GM23338 (cell line): ENCODE data around the gene CCDC6. TPM values are rescaled to one million over a fixed set of nuclear protein-coding genes. Genes with fewer than 3 reads are reported as not detected.
A peak's percentile ranks its signal among the peaks of the same experiment; 100 is the strongest.

Source experiments
- ATAC-seq: fragments of 200-7000 bp; cut with Tn5 transposase; 3 replicates; pipeline ENCODE4 v1.9.1; 2020
- DNase-seq: peaks from one replicate; pipeline ENCODE4 v3.0.0-alpha.2; 2015; ENCODE audit warnings: low spot score
- H2AFZ ChIP-seq: fragments of 200-600 bp; sonication (generic); 2 replicates; pipeline ENCODE4 v1.8.0; 2016; ENCODE audit warnings: antibody characterized with exemption, mild to moderate bottlenecking, moderate library complexity
- H3F3A ChIP-seq: fragments of 200-600 bp; sonication (generic); replicated peaks from 2 replicates; pipeline ENCODE4 v1.8.0; 2017; ENCODE audit warnings: antibody characterized with exemption, mixed run types, low read depth
- H3K27ac ChIP-seq: fragments of 200-600 bp; sonication (generic); 2 replicates; pipeline ENCODE4 v1.6.1; 2016; ENCODE audit warnings: low read depth
- H3K27me3 ChIP-seq: fragments of 200-600 bp; sonication (generic); 2 replicates; pipeline ENCODE4 v1.8.0; 2016; ENCODE audit warnings: mild to moderate bottlenecking, mixed run types, moderate library complexity; ENCODE audit not compliant: insufficient read depth
- H3K36me3 ChIP-seq: fragments of 200-600 bp; sonication (generic); 2 replicates; pipeline ENCODE4 v1.8.0; 2016; ENCODE audit warnings: mild to moderate bottlenecking; ENCODE audit not compliant: insufficient read depth
- H3K4me1 ChIP-seq: fragments of 200-600 bp; sonication (generic); 2 replicates; pipeline ENCODE4 v1.8.0; 2016; ENCODE audit warnings: mild to moderate bottlenecking, moderate library complexity; ENCODE audit not compliant: insufficient read depth
- H3K4me2 ChIP-seq: fragments of 200-600 bp; sonication (generic); 2 replicates; pipeline ENCODE4 v1.7.1; 2017; ENCODE audit warnings: mixed run types
- H3K4me3 ChIP-seq: fragments of 200-600 bp; sonication (generic); 2 replicates; pipeline ENCODE4 v1.6.1; 2016; ENCODE audit warnings: mixed run types
- H3K79me2 ChIP-seq: fragments of 200-600 bp; sonication (generic); replicated peaks from 2 replicates; pipeline ENCODE4 v1.8.0; 2017; ENCODE audit warnings: mild to moderate bottlenecking; ENCODE audit not compliant: insufficient read depth
- H3K9me2 ChIP-seq: fragments of 200-600 bp; sonication (generic); 2 replicates; pipeline ENCODE4 v1.8.0; 2017; ENCODE audit not compliant: insufficient read depth
- H4K20me1 ChIP-seq: fragments of 200-600 bp; sonication (generic); replicated peaks from 2 replicates; pipeline ENCODE4 v1.8.0; 2017; ENCODE audit warnings: mild to moderate bottlenecking; ENCODE audit not compliant: insufficient read depth
- H3K27ac Mint-ChIP-seq: 2 replicates; pipeline ENCODE4 v1.8.0; 2020; ENCODE audit warnings: inconsistent platforms, mild to moderate bottlenecking, moderate library complexity, mixed read lengths
- H3K27me3 Mint-ChIP-seq: 3 replicates; pipeline ENCODE4 v1.8.0; 2022; ENCODE audit warnings: low read depth, mild to moderate bottlenecking, moderate library complexity, mixed read lengths, inconsistent platforms; ENCODE audit not compliant: insufficient read depth, poor library complexity
- H3K36me3 Mint-ChIP-seq: 3 replicates; pipeline ENCODE4 v1.8.0; 2021; ENCODE audit warnings: low read depth, mild to moderate bottlenecking, inconsistent platforms, moderate library complexity, mixed read lengths
- H3K4me1 Mint-ChIP-seq: 3 replicates; pipeline ENCODE4 v1.8.0; 2020; ENCODE audit warnings: mild to moderate bottlenecking, inconsistent platforms, mixed read lengths
- H3K4me3 Mint-ChIP-seq: 3 replicates; pipeline ENCODE4 v1.8.0; 2021; ENCODE audit warnings: moderate library complexity, mild to moderate bottlenecking, inconsistent platforms, mixed read lengths
- H3K9me3 Mint-ChIP-seq: 3 replicates; pipeline ENCODE4 v1.8.0; 2020; ENCODE audit warnings: moderate library complexity, mild to moderate bottlenecking, inconsistent platforms, mixed read lengths
- CREB1 ChIP-seq: fragments of 250-450 bp; sonication (Bioruptor Pico); IDR thresholded peaks from 2 replicates; pipeline ENCODE4 v1.5.0; 2020; ENCODE audit warnings: low read depth, mild to moderate bottlenecking, moderate library complexity
- CTCF ChIP-seq, 2 experiments: fragments of 200-600 bp in 1 of 2; sonication (generic) in 1 of 2; conservative IDR thresholded peaks; 2 replicates each; pipeline versions ENCODE4 v1.5.1 to v1.6.1; 2016 to 2017; ENCODE audit warnings: antibody characterized with exemption in 2 of 2, low read depth in 2 of 2, mild to moderate bottlenecking in 2 of 2, moderate library complexity in 1 of 2
- ETS1 ChIP-seq: IDR thresholded peaks from 2 replicates; pipeline ENCODE4 v1.6.1; 2016; ENCODE audit warnings: antibody characterized with exemption
- EZH2 ChIP-seq: fragments of 200-600 bp; sonication (generic); IDR thresholded peaks from one replicate; pipeline ENCODE4 v1.8.0; 2017; ENCODE audit warnings: antibody characterized with exemption, mild to moderate bottlenecking, low read depth; ENCODE audit not compliant: unreplicated experiment
- EZH2phosphoT487 ChIP-seq: fragments of 200-600 bp; sonication (generic); IDR thresholded peaks from one replicate; pipeline ENCODE4 v1.8.1; 2018; ENCODE audit warnings: antibody characterized with exemption; ENCODE audit not compliant: unreplicated experiment
- JUNB ChIP-seq: IDR thresholded peaks from one replicate; pipeline ENCODE4 v1.6.1; 2016; ENCODE audit warnings: antibody characterized with exemption; ENCODE audit not compliant: unreplicated experiment
- NANOG ChIP-seq: IDR thresholded peaks from 2 replicates; pipeline ENCODE4 v1.6.1; 2016; ENCODE audit warnings: antibody characterized with exemption, borderline replicate concordance
- POLR2AphosphoS5 ChIP-seq: IDR thresholded peaks from 2 replicates; pipeline ENCODE4 v1.6.1; 2016; ENCODE audit warnings: antibody characterized with exemption, low read depth
- REST ChIP-seq: IDR thresholded peaks from one replicate; pipeline ENCODE4 v1.6.1; 2018; ENCODE audit warnings: antibody characterized with exemption; ENCODE audit not compliant: unreplicated experiment
- STAT1 ChIP-seq: IDR thresholded peaks from one replicate; pipeline ENCODE4 v1.6.1; 2016; ENCODE audit warnings: antibody characterized with exemption; ENCODE audit not compliant: unreplicated experiment
- ZNF114 ChIP-seq: fragments of 250-450 bp; sonication (Bioruptor Pico); IDR thresholded peaks from 2 replicates; pipeline ENCODE4 v1.5.0; 2020; ENCODE audit warnings: mild to moderate bottlenecking, moderate library complexity
- ZNF331 ChIP-seq: fragments of 250-450 bp; sonication (Bioruptor Pico); IDR thresholded peaks from 2 replicates; pipeline ENCODE4 v1.5.0; 2020; ENCODE audit warnings: low read depth, mild to moderate bottlenecking, moderate library complexity
- ZNF462 ChIP-seq: fragments of 250-450 bp; sonication (Bioruptor Pico); IDR thresholded peaks from 2 replicates; pipeline ENCODE4 v1.5.0; 2020; ENCODE audit warnings: mild to moderate bottlenecking, moderate library complexity
- polyA plus RNA-seq: library from polyadenylated mRNA; unstranded; fragments of >200 nt; fragmentation: Nextera tagmentation; extraction: Ambion mirVana; gene quantifications from 2 replicates; pipeline ENCODE4 v1.2.1, GENCODE V29; 2016
- total RNA-seq: library from RNA; depleted of rRNA; stranded (reverse); fragments of >200 nt; shearing (Covaris generic); gene quantifications from 2 replicates; pipeline ENCODE4 v1.2.3, GENCODE V29; 2014

Gene CCDC6
- total and polyA plus RNA-seq, 2 experiments from 2014 or later: 32.5 to 66.9 TPM

- Histone ChIP-seq H3K4me1 (peaks cover 42% of the 10 kb centered on the region), H3K9me2 (no peaks in the 10 kb centered on the region), H2AFZ (no peak overlapping the region), H3K36me3 (no peaks in the 10 kb centered on the region; the same call in 1 of the 2 replicates), H3K27me3 (no peaks in the 10 kb centered on the region), H3K4me2 (peak overlapping the region; percentile 62), H3K79me2 (peaks cover 72% of the 10 kb centered on the region), H3F3A (no peaks in the 10 kb centered on the region), H3K27ac (no peak overlapping the region), H3K4me3 (peak overlapping the region; percentile 77), H4K20me1 (peaks cover 55% of the 10 kb centered on the region)
- DNase-seq (no peak), ATAC-seq (no peak)
- peaks cover 2% of the 10 kb centered on the region for H3K27me3 Mint-ChIP-seq
- peaks cover 70% of the 10 kb centered on the region for H3K4me1 Mint-ChIP-seq
- TF ChIP-seq JUNB (no peak), ETS1 (no peak), EZH2phosphoT487 (no peak), CTCF (conservative IDR thresholded peaks at IDR 0.05; ENCODE audit: low read depth in 2 of 2) (no peak), REST (no peak), STAT1 (no peak), ZNF331 (CRISPR knock-in tag) (no peak), EZH2 (no peak), NANOG (no peak), POLR2AphosphoS5 (no peak), ZNF114 (CRISPR knock-in tag) (no peak), CREB1 (CRISPR knock-in tag) (no peak), ZNF462 (CRISPR knock-in tag) (no peak)
- H3K27ac Mint-ChIP-seq: no peak overlapping the region
- no peaks in the 10 kb centered on the region for H3K9me3 Mint-ChIP-seq
- peaks cover 12% of the 10 kb centered on the region for H3K36me3 Mint-ChIP-seq
- peak overlapping the region; percentile 99 for H3K4me3 Mint-ChIP-seq
Observed at GRCh38 chr10:59903871-59904270, 2.5 kb downstream of the CCDC6 start.
